HG03469 (cell line): Measurements from ENCODE around the gene CACTIN.
"Not testable (repeated sequence)": the region's sequence is repeated elsewhere in the genome, so short reads cannot be mapped to it uniquely, and the experiment has no call there.

Source experiments
- ATAC-seq: cut with Tn5 transposase; IDR thresholded peaks from one replicate; pipeline ENCODE4 v1.9.1; 2021; ENCODE audit warnings: mild to moderate bottlenecking, moderate library complexity, moderate number of reproducible peaks; ENCODE audit not compliant: unreplicated experiment

Gene CACTIN

DNA sequence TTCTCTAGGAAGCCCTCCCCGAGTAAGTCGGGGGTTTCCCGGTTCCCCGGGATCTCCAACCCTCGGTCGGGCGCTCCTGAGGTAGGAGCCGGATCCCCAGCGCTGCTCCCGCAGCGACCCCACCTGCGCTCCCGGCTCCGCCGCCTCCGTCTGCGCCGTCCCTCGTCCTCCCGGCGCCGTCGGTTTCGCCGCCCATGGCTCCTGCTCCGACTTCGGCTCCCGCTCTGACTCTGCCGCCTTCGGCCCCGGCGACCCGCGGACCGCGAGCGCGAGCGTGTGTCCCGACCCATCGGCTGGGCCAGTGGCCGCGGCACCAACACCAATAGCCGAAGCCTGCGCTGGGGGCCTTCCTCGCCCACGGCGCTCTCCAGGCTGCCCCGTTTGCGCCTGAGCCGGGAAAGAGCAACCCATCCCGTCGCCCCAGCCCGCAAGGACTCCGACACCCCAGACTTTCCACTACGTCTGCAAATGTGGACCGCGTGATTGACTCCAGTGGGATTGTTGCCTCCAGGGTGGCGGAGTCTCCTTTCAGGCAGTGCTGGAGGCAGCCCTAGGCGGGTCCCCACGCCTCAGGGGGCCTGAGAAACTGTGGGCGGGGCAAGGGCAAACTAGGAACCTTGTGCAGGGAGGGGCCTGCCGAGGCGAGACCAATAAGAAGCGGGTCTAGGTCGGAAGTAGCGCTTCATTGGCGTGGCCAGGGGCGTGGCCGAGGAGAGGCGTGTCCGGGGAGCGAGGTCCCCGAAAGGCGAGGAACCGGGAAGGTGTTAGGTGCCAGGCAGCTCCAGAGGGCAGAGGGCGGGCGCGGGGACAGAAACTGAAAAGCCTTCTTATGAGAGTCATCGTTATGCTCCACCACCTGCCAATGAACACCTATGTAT, at the start of gene CACTIN:
Gene CACTIN (minus strand): TSS at position 318 of the 878 bp plus-strand sequence. CDS start 28 bp downstream, at position 290.
- no peak for ATAC-seq

DNA sequence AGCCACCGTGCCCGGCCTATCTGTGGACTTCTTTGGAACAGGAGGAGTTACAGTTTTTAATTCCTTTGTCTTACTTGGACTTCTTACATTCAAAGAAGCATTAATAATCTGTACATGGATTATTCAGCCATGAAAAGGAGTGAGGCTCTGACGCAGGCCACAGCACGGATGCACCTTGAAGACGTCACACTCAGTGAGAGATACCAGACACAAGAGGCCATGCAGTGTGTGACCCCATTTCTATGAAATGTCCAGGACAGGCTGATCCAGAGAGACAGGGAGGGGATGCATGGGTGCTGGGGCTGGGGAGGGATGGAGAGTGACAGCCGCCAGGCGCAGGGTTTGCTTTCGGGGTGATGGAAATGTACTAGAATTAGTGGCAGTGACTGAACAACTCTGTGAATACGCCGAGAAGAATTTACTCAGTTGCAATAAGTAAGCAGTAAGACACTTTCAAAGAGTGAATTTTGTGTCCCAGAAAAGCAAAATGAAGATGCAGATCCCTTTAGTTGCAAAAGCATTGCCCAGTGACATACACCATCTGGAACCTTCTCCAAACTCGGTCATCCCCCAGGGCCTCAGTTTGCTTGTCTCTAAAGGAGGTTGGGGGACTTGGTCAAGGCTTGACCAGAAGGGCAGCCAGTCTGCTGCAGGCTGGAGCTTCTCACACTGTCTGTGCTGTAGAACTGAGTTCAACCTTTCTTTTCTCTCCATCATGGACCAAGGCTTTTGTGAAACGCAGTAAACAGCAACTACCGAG, 48.4 kb upstream of the CACTIN start:
- no peak for ATAC-seq

DNA sequence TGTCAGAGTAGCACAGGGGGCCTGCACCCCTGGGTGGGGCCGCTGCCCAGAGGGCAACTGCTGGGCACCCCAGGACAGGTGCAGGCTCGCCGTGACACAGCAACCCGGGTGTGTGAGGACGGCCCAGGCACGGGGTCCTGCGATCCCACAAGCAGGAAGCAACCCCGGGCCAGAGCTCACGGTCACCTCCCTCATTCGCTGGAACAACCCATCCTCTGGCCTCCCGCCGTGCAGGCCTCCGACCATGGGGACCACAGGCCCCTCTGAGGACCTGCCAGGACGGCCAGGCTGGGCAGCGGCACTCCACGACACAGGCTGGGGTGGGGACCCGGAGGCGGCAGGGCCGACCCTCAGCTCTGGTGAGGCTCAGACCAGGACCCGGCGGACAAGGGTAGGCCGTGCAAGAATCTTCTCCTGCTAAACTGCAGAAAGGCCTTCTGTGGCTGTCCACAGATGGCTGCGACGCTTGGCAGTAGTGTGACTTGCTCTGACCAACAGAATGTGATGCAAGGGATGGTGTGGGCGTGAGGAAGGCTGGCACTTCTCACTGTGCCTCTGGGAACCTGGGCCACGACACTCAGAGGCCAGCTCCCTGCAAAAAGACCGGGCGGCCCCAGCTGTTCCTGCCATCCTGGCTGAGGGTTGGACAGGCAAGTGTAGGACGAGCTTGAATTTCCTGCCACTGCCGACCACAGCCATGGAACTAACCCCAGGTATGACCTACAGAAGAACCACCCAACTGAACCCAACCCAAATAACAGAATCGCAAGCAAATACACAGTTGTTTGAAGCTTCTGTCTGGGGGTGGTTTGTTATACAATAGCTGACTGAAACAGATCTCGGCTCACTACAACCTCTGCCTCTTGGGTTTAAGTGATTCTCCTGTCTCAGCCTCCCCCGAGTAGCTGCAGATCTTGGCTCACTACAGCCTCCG, 47.2 kb upstream of the CACTIN start:
- ATAC-seq: no peak

DNA sequence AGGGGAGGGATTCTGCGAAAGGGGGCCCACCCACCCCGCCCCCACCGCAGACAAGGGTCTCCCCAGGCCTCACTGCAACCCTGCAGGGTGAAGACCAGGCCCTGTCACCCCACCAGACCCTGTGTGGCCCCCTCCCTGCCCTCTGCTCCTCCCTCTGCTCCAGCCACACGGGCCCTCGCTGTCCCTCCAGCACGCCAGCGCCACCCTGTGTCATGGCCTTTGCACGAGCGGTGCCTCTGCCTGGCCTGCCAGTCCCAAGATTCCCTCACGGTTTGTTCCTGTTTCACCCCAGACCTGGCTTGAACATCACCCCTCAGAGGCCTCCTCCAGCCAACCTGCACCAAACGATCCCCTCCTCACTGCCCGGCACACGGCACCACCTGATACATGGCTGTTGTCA, 46.4 kb upstream of the CACTIN start:
- ATAC-seq: no peak

DNA sequence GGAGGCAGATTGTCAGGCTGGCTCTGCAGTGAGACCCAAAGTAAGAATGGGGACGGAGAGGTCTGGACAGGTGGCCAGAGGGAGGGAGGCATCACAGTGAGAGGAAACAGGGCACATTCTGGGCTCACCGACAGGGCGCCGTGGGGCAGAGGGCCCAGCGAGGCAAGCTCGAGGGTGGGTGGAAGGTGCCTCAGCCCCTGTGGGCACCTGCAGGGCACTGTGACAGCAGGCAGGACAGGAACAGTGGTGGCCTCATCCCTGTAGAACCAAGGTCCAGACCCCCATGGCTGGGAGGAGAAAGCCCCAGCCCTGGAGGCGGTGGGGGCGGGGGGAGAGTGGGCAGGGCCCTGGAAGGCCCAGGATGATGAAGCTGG, 46.0 kb upstream of the CACTIN start:
- no peak for ATAC-seq

DNA sequence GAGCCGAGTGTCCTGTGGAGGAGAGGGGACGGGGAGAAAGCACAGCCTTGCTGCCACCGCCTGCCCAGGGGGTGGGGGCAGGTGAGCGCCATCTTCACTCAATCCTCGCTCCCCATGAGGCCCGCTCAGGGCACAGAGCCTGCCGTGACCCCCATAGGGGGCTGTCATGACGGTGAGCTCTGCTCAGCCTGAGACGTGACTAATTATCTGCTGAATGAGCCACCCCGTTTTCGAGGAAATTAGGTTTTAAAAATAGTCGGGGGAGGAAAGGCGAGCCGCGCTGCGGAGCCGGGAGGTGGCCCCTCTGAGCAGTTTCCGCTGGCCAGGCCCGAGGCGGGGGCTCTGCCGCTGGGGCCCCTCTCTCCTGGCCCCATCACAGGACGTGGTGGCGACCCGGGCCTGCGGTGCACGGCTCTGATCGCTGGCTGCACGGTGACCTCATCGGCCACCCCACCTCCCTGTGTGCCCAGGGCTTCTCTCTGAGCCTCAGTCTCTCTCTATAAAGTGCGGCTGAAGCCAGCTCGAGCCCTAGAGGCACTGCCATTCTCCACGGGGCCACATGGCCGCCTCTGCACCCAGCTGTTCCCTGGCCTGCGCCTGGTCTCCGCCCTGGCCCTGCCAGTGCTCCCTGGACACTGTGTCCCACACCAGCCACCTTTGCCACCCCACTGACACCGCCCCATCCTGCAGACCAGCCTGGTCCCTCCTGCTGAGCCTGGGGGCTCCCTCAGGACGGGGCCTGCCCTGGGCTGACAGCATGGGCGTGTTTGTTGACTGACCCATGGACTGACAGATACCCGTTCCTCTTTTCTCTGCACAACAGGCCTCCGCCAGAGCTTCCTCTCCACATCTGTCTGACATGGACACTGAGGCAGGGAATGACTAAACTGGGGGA, 45.3 kb upstream of the CACTIN start:
- ATAC-seq: no peak

DNA sequence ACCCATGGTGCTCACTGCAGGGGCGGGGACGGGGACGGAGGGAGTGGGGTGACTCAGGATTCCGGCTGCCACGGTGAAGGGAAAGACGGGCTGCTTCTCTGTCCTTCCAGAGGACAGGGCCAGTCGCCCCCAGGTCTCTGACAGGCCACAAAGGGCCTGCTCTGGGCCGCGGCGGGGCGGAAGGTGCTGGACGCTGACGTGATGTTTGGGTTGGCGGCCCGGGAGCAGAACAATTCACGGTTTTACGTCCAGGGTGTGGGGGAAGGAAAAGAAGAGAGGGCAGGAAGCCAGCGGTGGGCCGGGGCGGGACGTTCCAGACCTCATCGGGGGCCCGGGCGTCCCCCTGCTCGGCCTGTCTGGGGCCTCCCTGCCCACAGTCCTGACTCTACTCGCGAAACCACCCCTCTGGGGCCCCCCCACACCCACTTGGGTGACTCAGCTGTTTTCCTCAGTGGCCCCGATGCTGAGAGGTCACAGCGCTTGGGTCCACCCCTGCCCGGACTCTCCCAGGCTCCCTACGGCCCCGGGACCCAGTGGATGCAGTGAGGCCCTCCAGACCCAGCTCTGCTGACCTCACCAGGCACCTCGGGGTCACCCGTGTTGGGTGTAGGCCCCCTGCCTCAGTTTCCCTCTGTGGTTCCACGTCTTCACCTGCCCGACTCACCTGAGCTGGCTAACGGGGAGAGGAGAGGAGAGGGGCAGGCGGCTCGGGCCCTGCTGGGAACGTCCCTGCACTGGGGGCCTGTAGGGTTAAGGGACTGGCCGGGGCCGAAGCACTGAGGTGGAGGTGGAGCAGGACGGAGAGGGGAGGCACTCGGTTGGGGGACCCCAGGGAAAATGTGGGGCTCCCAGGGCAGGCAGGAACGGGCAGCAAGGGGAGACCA, 44.4 kb upstream of the CACTIN start:
- no peak for ATAC-seq

DNA sequence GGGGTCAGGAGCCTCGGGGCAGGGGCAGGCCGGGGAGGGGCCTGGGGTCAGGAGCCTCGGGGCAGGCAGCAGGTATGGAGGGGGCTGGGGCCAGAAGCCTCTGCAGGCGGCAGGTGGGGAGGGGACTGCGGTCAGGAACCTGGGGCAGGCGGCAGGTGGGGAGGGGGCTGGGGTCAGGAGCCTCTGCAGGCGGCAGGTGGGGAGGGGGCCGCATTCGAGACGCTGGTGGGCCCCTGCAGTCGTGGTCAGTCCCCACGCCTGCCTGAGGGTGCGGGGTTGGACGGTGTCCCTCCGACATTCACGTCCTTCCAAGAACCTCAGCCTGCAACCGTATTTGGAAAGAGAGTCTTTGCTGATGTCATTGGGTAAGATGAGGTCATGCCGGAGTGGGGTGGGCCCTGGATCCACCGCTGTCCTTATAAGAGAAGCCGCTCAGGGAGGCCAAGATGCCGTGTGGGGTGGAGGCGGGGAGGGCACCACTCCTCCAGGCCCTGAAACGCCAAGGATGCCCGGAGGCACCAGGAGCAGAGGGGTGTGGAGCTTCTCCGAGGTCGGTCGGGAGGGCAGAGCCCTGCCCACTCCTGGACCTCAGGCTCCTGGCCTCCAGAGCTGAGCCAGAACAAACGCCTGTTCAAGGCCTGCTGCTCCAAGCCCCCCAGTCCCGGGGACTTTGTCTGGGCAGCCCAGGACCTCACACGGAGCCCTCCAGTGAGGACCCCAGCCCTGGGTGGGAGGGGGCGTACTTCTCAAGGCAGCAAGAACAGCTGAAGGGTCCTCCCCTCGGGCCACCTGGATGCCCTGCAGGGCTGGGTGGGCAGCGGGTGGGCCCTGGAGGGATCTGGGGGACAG, 43.6 kb upstream of the CACTIN start:
- ATAC-seq: no peak

DNA sequence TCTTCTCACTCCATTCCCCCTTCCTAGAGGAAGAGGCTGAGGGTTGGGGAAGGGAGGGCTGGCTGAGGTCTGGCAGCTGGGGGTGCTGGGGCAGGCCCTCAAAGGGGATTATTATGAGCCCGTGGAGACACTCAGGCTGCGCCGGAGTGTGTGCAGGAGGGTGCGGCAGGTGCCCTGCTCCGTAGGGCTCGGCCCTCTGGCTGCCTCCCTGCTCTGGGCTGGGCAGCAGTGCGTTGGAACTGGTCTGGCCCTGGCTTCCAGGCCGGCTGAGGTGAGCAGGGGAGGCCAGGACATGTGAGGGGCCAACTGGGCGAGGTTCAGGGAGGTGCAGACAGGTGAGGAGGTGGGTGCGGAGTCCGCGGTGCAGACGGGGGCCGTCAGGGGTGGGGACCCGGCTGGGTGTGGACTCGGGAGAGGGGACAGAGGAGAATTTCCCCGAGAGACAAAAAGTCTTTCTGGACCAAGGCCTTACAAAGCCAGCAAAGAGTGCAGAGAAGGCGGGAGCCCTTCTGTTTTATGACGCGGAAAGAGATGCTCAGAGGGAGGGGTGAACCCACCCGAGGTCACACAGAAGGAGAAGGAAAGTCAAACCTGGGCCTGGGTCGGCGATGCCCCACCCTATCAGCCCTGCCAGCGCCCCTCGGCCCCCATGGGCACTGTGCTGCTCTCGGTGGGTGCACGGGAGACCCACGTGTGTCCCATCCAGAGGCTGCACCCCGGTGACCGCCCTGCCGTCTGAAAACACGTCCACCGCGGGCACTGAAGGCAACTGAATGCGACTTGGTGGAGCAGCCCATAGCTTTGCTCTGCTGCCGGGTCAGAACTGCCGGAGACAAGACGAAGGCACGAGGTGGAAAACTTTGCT, 42.7 kb upstream of the CACTIN start:
- no peak for ATAC-seq

DNA sequence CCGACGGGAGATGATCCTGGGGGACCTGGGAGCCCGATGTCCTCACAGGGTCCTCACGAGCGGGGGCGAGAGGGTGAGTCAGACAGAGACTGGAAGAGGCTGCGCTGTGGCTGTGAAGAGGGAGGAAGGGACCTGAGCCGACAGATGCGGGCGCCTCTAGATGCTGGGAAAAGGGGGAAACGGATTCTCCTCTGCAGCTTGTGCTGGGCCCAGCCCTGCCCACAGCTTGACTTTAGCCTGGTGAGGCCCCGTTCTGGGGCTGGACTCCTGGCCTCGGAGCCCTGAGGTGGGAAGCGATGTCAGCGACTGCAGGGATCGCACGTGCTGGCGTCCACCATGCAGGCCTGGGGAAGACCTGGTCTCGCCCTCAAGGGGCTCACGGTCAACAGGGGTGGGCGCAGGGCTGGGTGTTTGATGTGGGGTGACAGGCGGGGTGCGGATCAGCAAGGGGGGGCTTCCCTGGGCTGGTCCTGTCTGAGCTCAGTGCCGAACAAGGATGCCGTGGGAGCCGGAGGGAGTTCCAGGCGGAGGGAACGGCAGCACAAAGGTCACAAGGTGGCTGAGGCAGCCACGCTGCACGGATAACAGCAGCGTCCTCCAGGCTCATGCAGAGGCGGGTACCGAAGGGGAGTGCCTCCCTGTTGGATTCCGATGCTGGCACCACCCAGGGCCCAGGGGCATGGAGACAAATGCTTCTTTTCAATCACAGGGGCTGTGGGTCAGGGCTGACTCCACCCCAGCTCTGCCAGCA, 41.9 kb upstream of the CACTIN start:
- no peak for ATAC-seq

DNA sequence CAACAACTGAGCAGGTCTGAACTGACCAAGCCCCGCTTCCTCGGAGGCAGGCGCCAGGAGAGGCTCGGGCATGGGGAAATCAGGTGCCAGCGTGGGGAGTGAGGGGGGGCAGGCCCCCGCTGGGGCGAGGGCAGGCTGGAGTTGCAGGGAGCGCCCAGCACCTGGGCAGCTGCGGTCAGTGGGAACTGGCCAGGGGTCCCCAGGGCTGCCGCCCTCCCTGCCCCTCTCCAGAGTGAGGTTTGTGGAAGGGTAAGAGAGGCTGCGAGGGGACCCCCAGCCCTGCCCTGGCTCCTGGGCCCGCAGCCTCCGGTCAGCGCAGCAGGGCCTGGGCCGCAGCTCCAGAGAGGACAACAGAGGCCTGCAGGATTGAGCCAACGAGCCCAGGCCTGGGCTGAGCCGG, 41.2 kb upstream of the CACTIN start:
- ATAC-seq: no peak

DNA sequence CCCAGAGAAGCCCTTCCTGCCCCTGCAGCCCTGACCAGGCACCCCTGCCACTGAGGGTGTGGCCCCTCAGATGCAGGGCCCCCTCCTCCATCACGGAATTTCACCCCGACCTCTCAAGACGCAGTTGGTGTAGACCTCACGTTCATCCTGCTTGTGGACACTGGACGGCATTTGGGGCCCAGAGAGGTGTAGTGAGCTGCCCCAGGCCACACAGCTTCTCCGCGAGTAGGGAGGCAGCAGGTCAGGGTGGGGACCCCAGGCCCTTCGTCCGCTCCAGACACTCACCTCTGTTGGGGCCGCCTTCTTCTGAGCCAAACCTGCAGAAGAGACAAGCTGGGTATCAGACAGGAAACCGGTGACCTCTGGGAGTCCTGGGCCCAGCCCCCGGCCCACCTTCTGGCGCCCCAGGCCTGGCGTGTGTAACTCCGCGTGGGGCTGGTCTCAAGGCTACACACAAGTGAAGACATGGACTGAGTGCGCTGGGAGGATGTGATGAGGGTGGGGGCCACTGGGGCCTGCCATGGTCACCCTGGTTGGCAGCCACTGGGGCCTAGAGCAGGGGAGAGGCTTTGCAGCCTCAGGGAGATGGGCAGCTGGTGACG, 40.5 kb upstream of the CACTIN start:
- no peak for ATAC-seq

DNA sequence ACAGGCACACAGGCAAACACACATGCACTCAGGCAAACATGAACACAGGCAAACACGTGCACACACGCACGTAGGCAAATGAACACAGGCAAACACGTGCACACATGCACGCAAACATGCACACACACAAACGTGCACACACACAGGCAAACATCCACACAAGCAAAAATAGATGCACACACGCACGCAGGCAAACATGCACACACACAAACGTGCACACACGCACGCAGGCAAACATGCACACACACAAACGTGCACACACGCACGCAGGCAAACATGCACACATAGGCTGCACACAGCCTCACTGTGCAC, 39.9 kb upstream of the CACTIN start:
- not testable (repeated sequence) for ATAC-seq

DNA sequence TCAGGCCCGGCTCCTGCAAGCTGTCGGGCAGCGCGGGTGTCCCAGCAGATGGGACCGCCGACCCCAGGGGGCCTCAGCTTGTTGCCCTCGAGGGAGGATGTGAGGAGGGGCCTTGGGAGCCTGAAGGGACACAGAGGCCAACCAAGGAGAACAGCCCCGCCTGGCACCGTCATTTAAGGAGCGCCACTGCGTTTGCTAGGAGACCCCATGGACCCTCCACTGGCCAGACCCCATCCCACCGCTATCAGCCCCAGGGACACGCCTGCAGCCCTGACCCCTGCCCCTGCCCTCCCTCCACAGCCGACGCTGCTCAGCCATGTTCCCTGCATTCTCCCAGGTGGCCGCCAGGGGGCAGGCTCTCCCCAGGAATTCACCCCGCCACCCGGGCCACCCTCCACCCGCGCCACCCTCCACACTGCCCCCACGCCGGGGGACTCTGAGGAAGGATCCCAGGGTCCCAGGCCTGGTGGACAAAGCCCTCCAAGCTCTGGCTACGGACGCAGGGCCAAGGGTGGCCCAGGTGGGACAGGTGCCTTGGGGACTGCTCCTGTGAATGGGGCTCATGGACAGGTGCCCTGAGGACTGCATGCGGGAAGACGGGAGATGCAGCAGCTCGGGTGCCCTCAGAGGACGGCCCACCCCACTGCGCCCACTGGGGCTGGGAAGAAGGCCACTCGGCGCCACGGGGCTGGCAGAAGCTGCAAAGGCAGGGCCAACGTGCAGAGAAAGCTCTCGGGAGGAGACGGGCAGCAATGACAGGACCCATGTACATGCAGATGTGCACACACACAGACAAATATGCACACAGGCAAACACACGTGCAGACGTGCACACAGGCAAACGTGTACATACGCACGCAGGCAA, 39.3 kb upstream of the CACTIN start:
- ATAC-seq: no peak

DNA sequence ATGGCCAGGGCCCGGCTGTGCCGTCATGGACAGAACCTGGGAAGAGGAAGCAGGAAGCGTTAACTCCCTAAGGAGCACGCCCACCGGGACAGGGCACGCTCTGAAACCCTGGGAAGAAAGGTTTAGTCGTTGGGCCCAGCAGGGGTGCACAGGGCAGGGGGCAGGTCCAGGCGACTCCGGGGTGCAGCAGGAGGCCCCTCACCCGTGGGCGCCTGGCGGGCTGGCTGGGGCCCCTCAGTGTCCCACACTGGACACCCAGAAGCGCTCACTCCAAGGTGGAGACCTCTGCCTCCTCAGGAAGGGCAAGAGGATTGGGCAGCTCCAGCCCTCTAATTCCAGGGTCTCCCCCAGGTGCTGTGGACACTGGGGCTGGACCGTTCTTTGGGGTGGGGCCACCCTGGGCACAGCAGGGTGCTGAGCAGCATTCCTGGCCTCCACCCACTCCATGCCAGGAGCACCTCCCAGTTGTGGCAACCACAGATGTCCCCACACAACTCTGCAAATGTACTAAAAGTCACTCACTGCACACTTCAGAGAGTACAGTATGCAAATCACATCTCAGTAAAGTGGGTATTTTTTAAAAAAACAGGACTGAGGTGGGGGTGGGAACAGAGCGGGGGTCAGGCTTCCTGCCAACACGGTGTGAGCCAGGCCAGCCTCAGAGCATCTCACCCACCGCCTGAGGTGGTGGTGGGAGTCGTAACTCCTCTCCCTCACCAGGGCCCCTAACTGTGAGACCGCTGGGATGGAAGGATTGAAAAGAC, 38.5 kb upstream of the CACTIN start:
- no peak for ATAC-seq
